Measurements from ENCODE around the gene OVOL1. TPM values are rescaled to one million over a fixed set of nuclear protein-coding genes. Genes with fewer than 3 reads are reported as not detected.
A peak's percentile ranks its signal among the peaks of the same experiment; 100 is the strongest.
"Not testable (repeated sequence)": the region's sequence is repeated elsewhere in the genome, so short reads cannot be mapped to it uniquely, and the experiment has no call there.

Gene OVOL1
- not detected in 2 replicates for total RNA-seq (2014; rRNA removed; shearing (Covaris generic))
- polyA plus RNA-seq (2015; cell fraction: cytosol; rRNA removed), result not detected in 2 replicates
- not detected in 2 replicates for polyA plus RNA-seq (2015; cell fraction: nucleus; rRNA removed)

GRCh38 chr11:65786786-65787636 is at the start of gene OVOL1:
TSS of gene OVOL1 (plus strand) at chr11:65787063. CDS start at chr11:65787374, 311 bp downstream.
- DNase-seq (ENCODE audit: low read depth), result no peak

DNA sequence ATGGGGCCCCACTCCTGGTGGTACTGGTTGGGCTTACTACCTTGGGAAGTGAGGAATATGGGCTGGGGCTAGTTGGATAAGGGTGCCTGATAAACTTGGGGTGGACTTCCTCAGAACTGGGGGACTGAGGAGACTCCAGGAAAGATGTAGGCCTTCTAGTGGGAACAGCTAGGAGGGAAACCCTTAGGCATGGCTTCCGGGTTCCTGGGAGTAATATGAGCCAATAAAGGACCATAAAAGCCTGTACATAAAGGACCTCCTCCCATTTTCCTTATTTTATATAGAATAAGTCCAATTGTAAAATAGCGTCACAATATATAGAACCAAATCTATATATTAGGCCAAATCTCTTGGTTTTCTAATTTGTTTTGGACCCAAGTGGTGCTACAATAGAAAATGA is 47.8 kb upstream of the OVOL1 start:
- no peak for DNase-seq (ENCODE audit: low read depth)

- DNase-seq (ENCODE audit: low read depth), result no peak
Observed at GRCh38 chr11:65741185-65741584, 45.7 kb upstream of the OVOL1 start.

- no peak for DNase-seq (ENCODE audit: low read depth)
Observed at GRCh38 chr11:65742353-65742752, 44.5 kb upstream of the OVOL1 start.

GRCh38 chr11:65743681-65744025 is 43.2 kb upstream of the OVOL1 start:
- DNase-seq (ENCODE audit: low read depth), result no peak

DNA sequence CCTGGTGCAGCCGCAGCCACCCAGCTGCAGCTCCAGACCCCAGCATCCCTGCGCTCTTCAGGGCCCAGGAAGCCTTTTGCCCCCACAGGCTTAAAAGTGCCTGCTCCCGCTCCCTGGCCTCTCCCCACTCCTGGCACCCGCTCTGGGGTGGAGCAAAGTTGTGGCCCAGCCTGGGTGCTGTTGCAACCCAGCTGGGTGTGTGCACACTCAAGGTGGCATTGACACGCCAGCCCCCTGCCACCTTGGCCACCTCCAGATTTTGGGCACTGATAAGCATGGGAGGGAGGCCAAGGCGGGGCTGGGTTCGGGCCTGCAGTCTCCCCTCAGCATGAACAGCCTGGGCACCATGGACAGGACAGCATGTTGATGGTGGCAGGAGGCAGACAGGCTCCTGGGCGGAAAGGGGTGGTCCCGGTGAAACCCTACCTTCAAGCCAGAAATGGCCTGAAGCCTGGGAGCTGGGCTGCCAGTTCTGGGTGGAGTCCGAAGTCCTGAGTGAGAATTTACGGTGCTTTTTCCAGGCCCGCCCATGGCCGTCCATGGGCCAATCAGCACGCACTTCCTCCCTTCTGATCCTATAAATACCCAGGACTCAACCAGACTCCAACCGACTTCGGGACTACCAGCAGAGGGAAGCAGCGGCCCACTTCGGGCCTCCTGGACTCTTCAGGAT is 42.7 kb upstream of the OVOL1 start:
- DNase-seq (ENCODE audit: low read depth), result peak; percentile 68

DNA sequence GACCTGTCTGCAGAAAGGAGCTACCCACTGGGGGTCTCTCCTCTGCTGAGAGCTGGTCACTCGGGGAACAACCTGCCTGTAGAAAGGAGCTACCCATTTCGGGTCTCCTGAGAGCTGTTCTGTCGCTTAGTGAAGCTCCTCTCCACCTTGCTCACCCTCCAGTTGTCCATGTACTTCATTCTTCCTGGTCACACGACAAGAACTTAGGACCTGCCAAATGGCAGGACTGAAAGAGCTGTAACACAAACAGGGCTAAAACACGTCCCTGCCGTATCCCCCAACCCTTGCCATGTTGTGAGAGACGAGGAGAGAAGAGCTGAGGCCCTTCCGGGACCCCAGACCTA is 42.2 kb upstream of the OVOL1 start:
- DNase-seq (ENCODE audit: low read depth), result no peak

- DNase-seq (ENCODE audit: low read depth), result no peak
Observed at GRCh38 chr11:65745049-65745448, 41.8 kb upstream of the OVOL1 start.

- not testable (repeated sequence) for DNase-seq (ENCODE audit: low read depth)
Observed at GRCh38 chr11:65762169-65762568, 24.7 kb upstream of the OVOL1 start.

DNA sequence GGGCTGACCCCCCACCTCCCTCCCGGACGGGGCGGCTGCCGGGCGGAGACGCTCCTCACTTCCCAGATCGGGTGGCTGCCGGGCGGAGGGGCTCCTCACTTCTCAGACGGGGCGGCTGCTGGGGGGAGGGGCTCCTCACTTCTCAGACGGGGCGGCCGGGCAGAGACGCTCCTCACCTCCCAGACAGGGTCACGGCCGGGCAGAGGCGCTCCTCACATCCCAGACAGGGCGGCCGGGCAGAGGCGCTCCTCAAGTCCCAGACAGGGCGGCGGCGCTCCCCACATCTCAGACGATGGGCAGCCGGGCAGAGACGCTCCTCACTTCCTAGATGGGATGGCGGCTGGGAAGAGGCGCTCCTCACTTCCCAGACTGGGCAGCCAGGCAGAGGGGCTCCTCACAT is 24.0 kb upstream of the OVOL1 start:
- DNase-seq (ENCODE audit: low read depth), result not testable (repeated sequence)

DNA sequence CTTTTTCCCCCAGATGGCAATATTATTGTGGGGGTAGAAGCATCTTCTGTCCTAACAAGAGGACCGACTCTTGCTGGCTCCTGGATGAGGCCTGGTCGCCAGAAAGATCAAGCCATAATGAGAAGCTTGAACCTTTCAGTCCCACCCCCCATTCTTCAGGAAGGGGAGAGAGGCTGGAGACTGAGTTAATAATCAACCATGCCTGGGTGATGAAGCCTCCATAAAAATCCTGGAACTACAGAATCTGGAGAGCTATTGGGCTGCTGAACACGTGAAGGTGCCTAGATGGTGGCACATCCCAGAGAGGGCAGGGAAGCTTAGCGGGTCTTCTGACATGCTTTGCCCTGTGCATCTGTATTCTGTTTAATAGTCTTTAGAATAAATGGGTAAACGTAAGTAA is 22.4 kb upstream of the OVOL1 start:
- DNase-seq (ENCODE audit: low read depth), result no peak

- DNase-seq (ENCODE audit: low read depth), result no peak
Observed at GRCh38 chr11:65766535-65766934, 20.3 kb upstream of the OVOL1 start.

- DNase-seq (ENCODE audit: low read depth), result no peak
Observed at GRCh38 chr11:65767406-65767805, 19.5 kb upstream of the OVOL1 start.

DNA sequence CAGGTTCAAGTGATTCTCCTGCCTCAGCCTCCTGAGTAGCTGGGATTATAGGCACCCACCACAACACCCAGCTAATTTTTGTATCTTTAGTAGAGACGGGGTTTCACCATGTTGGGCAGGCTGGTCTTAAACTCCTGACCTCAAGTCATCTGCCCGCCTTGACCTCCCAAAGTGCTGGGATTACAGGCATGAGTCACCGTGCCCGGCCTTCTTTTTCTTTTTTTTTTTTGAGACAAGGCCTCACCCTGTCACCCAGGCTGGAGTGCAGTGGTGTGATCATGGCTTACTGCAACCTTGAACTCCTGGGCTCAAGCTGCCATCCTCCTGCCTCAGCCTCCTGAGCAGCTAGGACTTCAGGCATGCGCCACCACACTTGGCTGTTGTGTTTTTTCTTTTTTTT is 19.1 kb upstream of the OVOL1 start:
- DNase-seq (ENCODE audit: low read depth), result peak; percentile 27

DNA sequence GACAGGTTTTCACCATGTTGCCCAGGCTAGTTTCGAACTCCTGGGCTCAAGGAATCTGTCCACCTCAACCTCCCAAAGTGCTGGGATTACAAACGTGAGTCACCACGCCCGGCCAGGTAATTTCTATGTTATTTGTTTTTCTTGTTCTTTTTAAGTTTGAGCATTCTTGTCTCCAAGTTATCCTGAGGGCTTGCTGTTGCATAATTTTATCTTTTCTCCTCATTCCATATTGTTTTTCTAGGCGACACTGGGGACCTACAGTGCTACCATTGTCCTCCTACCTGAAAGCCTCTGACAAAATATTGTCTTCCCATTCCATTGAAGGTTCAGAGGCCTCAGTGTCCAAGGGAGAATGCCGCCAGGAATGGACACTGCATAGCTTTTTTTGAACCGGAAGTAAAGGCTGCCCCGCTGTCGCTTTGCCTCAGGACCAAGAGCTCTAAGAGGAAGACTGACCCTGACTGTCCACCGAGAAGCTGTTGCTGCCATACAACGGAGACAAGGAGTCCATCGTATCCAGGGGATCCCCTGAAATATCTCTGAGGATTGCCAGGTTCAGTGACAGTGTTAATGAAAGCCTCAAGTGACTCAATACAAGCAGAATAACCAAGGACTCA is 15.8 kb upstream of the OVOL1 start:
- DNase-seq (ENCODE audit: low read depth), result no peak

- DNase-seq (ENCODE audit: low read depth), result no peak
Observed at GRCh38 chr11:65771589-65772112, 15.2 kb upstream of the OVOL1 start.

- DNase-seq (ENCODE audit: low read depth), result no peak
Observed at GRCh38 chr11:65773784-65774411, 13.0 kb upstream of the OVOL1 start.

DNA sequence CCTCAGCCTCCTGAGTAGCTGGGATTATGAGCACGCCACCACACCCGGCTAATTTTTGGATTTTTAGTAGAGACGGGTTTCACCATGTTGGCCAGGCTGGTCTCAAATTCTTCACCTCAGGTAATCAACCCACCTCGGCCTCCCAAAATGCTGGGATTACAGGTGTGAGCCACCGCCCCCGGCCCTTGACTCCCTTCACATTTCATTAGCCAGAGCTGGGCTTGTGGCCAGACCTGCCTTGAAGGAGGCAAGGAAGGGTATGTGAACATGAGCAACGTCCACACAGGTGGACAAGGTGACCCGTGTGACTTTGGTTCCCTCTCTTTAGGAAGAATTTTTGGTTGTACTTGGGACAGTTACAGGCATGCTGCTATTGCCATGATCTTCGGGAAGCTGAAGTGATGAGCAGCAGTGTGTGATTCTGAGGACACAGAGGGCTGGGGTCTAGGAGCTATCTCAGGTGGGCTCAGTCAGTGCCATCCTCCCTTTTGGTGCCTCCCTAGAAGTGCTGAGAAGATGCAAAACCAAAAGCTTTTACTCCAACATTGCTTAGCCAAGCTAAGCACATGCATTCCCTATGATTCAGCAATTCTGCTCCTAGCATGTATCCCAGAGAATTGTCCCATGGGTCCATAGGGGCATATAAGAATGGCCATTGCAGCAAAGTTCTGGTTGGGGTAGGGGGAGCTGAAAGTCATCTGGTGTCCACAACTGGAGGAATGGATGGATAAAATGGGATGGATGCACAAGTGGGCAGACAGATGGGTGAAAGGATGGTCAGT is 12.1 kb upstream of the OVOL1 start:
- DNase-seq (ENCODE audit: low read depth), result no peak

DNA sequence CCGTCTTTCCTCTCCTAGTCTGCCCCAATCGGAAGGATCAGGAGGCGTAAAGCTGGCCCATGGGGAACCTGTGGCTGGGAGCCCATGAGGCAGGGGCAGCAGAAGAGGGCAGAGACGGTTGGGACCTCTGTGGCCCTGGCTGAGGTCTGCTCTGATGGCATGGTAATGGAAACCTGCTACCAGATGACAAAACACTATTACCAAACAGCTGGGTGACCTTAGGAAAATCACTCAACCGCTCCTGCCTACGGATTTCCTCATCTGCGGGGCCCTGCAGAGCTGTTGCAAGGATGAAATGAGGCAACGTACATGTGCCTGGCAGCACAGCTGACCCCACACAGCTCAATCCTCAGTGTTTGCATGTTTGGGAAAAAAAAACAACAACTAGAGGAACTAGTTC is 10.7 kb upstream of the OVOL1 start:
- no peak for DNase-seq (ENCODE audit: low read depth)

DNA sequence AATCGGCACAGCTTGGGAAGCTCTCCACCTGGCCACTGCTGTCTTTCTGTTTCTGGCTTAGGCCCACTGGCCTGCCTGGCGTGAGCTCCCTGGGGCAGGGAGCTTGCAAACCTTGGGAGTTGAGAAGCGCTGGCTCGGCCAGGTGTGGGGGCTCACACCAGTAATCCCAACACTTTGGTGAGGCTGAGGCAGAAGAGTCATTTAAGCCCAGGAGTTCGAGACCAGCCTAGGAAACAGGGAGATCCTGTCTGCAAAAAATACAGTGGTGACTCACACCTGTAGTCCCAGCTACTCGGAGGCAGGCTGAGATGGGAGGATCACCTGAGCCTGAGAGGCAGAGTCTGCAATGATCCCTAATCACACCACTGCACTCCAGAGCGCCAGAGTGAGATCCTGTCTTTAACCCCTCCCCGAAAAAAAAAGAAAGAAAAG is 10.1 kb upstream of the OVOL1 start:
- no peak for DNase-seq (ENCODE audit: low read depth)

GRCh38 chr11:65777241-65777640 is 9.6 kb upstream of the OVOL1 start:
- DNase-seq (ENCODE audit: low read depth), result no peak
